Stomach (tissue), 9 donors: ENCODE data around the gene EPN2. TPM values are rescaled to one million over a fixed set of nuclear protein-coding genes. Genes with fewer than 3 reads are reported as not detected.

ENCODE experiments used
- DNase-seq, 2 donors: peaks; one replicate each; pipeline versions ENCODE4 v3.0.0 to v3.0.0-alpha.2; 2013 to 2019
- H3K27ac ChIP-seq, 5 donors: fragments of 200-600 bp in 4 of 5; sonication (generic) in 4 of 5; one replicate each; pipeline ENCODE4 v1.5.1; 2013 to 2019; ENCODE audit warnings: mild to moderate bottlenecking in 1 of 5, moderate library complexity in 1 of 5
- H3K27me3 ChIP-seq, 3 donors: fragments of 200-600 bp; sonication (generic); one replicate each; pipeline ENCODE4 v1.5.1; 2017 to 2019; ENCODE audit warnings: mixed run types in 1 of 3
- H3K36me3 ChIP-seq, 4 donors: fragments of 200-600 bp; sonication (generic); 1 replicate in 3 of 4; 2 replicates in 1 of 4; pipeline ENCODE4 v1.5.1; 2016 to 2019
- H3K4me1 ChIP-seq, 4 donors: fragments of 200-600 bp; sonication (generic); one replicate each; pipeline ENCODE4 v1.5.1; 2016 to 2019
- H3K4me3 ChIP-seq, 4 donors: fragments of 200-600 bp; sonication (generic) in 3 of 4; one replicate each; pipeline ENCODE4 v1.5.1; 2016 to 2019; ENCODE audit warnings: mild to moderate bottlenecking in 1 of 4
- H3K9me3 ChIP-seq, 4 donors: fragments of 200-600 bp; sonication (generic); one replicate each; pipeline ENCODE4 v1.5.1; 2016 to 2019
- EP300 ChIP-seq: sonication (generic); formaldehyde crosslinking; IDR thresholded peaks from one replicate; pipeline ENCODE4 v1.6.1; 2017; ENCODE audit warnings: antibody characterized with exemption
- POLR2A ChIP-seq, 4 donors: fragments of 450-650 bp; IDR thresholded peaks; one replicate each; pipeline ENCODE4 v1.6.1; 2016; ENCODE audit warnings: antibody characterized with exemption in 4 of 4, control low read depth in 2 of 4, mild to moderate bottlenecking in 1 of 4, moderate library complexity in 1 of 4
- POLR2AphosphoS5 ChIP-seq, 3 donors: sonication (generic); formaldehyde crosslinking; IDR thresholded peaks; one replicate each; pipeline ENCODE4 v1.6.1; 2016; ENCODE audit warnings: antibody characterized with exemption in 3 of 3
- WGBS, 5 donors: extraction: QIAGEN DNeasy Blood & Tissue Kit in 3 of 5; methylation state at CpG; one replicate each; pipeline versions ENCODE4 v1.1.5 to v1.1.7; 2013 to 2018; 5-methylcytosine and 5-hydroxymethylcytosine counted together
- intact Hi-C: fragments of 100-400 bp; cut with DNase I; formaldehyde crosslinking; loops from one replicate; pipeline ENCODE4 v1.15.1; 2023; ENCODE audit warnings: low total_unique reads
- polyA plus RNA-seq, 3 donors: library from polyadenylated mRNA; stranded (reverse); fragments of 200-250 nt; gene quantifications; one replicate each; pipeline ENCODE4 v1.2.3, GENCODE V29; 2013
- total RNA-seq, 5 donors: library from RNA; depleted of rRNA; stranded (reverse); fragments of >200 nt; gene quantifications; one replicate each; pipeline versions ENCODE4 v1.1.0 to v1.2.3, GENCODE V29; 2014 to 2016
- TF ChIP-seq, protein P1 (sequence below), 7 experiments: fragments of 450-650 bp in 4 of 7; fragments of 200-600 bp in 3 of 7; sonication (generic) in 3 of 7; IDR thresholded peaks; one replicate each; pipeline ENCODE4 v1.5.1; 2016 to 2019; ENCODE audit warnings: antibody characterized with exemption in 7 of 7, control low read depth in 2 of 7, mild to moderate bottlenecking in 1 of 7
- donor health status: healthy with polysubstance abuse.
- donor health status: Bipolar disorder and iron deficiency.
- donor health status: healthy.

EPN2 gene
- total and polyA plus RNA-seq, 8 donors, result 10.7 to 71.9 (median 25.7) TPM

DNA sequence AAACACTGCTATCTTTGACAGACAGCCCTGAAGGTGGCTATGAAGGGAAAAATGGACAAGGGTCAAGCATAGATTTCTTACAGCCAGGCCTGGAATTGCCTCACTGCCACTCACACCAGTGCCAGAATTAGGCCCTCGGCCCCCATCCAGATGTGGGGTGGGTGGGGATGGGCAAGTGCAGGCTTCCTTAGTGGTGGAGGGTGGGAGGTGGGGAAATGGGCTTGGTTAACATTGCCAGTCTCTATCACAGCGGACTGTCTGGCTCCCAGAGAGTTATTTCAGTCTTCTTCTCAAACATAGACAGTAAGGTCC, 100.5 kb downstream of the EPN2 start:
- peaks cover 0 to 27% (median 10%) of the 10 kb centered on the region in 4 donors for H3K4me1 ChIP-seq
- no peak overlapping the region for H3K27ac ChIP-seq
- intact Hi-C loops, result no loop called here
- TF ChIP-seq, protein P1, sequence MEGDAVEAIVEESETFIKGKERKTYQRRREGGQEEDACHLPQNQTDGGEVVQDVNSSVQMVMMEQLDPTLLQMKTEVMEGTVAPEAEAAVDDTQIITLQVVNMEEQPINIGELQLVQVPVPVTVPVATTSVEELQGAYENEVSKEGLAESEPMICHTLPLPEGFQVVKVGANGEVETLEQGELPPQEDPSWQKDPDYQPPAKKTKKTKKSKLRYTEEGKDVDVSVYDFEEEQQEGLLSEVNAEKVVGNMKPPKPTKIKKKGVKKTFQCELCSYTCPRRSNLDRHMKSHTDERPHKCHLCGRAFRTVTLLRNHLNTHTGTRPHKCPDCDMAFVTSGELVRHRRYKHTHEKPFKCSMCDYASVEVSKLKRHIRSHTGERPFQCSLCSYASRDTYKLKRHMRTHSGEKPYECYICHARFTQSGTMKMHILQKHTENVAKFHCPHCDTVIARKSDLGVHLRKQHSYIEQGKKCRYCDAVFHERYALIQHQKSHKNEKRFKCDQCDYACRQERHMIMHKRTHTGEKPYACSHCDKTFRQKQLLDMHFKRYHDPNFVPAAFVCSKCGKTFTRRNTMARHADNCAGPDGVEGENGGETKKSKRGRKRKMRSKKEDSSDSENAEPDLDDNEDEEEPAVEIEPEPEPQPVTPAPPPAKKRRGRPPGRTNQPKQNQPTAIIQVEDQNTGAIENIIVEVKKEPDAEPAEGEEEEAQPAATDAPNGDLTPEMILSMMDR (IDR thresholded peaks at IDR 0.05), result no peak
- TF ChIP-seq POLR2A (IDR thresholded peaks at IDR 0.05) (no peak), EP300 (no peak), POLR2AphosphoS5 (IDR thresholded peaks at IDR 0.05) (no peak)
- H3K27me3 ChIP-seq, result no peaks in the 10 kb centered on the region
- H3K4me3 ChIP-seq, result no peak overlapping the region
- H3K36me3 ChIP-seq, result peaks cover 0 to 20% (median 19%) of the 10 kb centered on the region in 4 donors
- 45 to 92% (median 71%) methylated on average over 2 of the region's 2 CpGs for WGBS, 5 donors
- H3K9me3 ChIP-seq, result no peaks in the 10 kb centered on the region
- no peak for DNase-seq

- Histone ChIP-seq H3K27ac (no peak overlapping the region), H3K4me3 (no peak overlapping the region), H3K4me1 (peaks cover 0 to 33% (median 10%) of the 10 kb centered on the region in 4 donors), H3K9me3 (no peaks in the 10 kb centered on the region), H3K27me3 (no peaks in the 10 kb centered on the region), H3K36me3 (peaks cover 0 to 16% (median 13%) of the 10 kb centered on the region in 4 donors)
- TF ChIP-seq POLR2A (IDR thresholded peaks at IDR 0.05) (no peak), EP300 (no peak), POLR2AphosphoS5 (IDR thresholded peaks at IDR 0.05) (peak in 1 of 3 donors; percentile 28)
- TF ChIP-seq, protein P1 (IDR thresholded peaks at IDR 0.05), result peak in 5 of 7 experiments; percentile 30 to 65 (median 58)
- intact Hi-C loops, result no loop called here
- 60 to 72% (median 64%) methylated on average over 2 to 7 of the region's 7 CpGs for whole genome bisulfite sequencing, 5 donors
- peak; percentile 74 to 85 for DNase-seq
Observed at GRCh38 chr17:19338031-19338990, 101.1 kb downstream of the EPN2 start.

GRCh38 chr17:19339341-19339815, 102.2 kb downstream of the EPN2 start:
- intact Hi-C loops, result no loop called here
- WGBS, 5 donors, result 71 to 86% (median 77%) methylated on average over 2 of the region's 2 CpGs
- Histone ChIP-seq H3K36me3 (peaks cover 0 to 5% (median 3%) of the 10 kb centered on the region in 4 donors), H3K27ac (no peak overlapping the region), H3K4me1 (peaks cover 0 to 44% (median 17%) of the 10 kb centered on the region in 4 donors), H3K9me3 (no peaks in the 10 kb centered on the region), H3K4me3 (no peak overlapping the region), H3K27me3 (no peaks in the 10 kb centered on the region)
- no peak for TF ChIP-seq POLR2A (IDR thresholded peaks at IDR 0.05)
- peak in 1 of 2 donors; percentile 2 for DNase-seq

DNA sequence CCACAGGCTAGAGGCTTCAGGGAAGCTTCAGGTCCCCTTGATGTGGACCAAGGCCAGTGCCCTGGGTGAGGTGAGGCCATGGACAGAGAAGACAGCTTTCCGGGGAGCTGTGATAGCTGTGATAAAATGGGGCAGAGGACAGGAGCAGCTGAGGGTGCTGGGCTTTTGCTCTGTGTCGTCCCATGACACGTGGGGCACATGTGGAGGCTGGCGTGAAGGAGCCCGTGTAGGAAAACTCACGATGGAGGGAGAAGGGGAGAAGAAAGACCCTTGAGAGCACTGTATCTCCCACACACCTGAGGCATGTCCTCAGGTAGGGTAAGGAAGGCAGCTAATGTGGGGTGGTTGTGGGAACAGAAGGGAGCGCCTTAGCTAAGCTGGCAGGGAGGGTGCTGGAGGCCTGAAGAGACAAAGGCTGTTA, 104.1 kb downstream of the EPN2 start:
- intact Hi-C loops, result no loop called here
- no peak for TF ChIP-seq POLR2AphosphoS5 (IDR thresholded peaks at IDR 0.05)
- peak in 1 of 2 donors; percentile 20 for DNase-seq
- no peak overlapping the region for H3K4me3 ChIP-seq
- H3K4me1 ChIP-seq, result peaks cover 6 to 56% (median 26%) of the 10 kb centered on the region in 4 donors
- no peaks in the 10 kb centered on the region for H3K9me3 ChIP-seq
- 64 to 89% (median 68%) methylated on average over 7 of the region's 7 CpGs for WGBS, 5 donors
- H3K36me3 ChIP-seq, result peaks cover 0 to 2% (median 0%) of the 10 kb centered on the region in 4 donors
- H3K27ac ChIP-seq, result peak overlapping the region in 1 of 5 donors; percentile 25
- H3K27me3 ChIP-seq, result no peaks in the 10 kb centered on the region

- H3K4me3 ChIP-seq, result no peak overlapping the region
- DNase-seq, result peak in 1 of 2 donors; percentile 65
- no peaks in the 10 kb centered on the region for H3K36me3 ChIP-seq
- intact Hi-C loops, result no loop called here
- peak overlapping the region in 2 of 5 donors; percentile 4 to 26 for H3K27ac ChIP-seq
- H3K4me1 ChIP-seq, result peaks cover 12 to 59% (median 33%) of the 10 kb centered on the region in 4 donors
- H3K27me3 ChIP-seq, result no peaks in the 10 kb centered on the region
- H3K9me3 ChIP-seq, result no peaks in the 10 kb centered on the region
- 54 to 63% (median 58%) methylated on average over 19 to 20 of the region's 20 CpGs for WGBS, 5 donors
- no peak for TF ChIP-seq POLR2AphosphoS5 (IDR thresholded peaks at IDR 0.05)
- TF ChIP-seq, protein P1 (IDR thresholded peaks at IDR 0.05), result no peak
- no peak for TF ChIP-seq EP300
- no peak for TF ChIP-seq POLR2A (IDR thresholded peaks at IDR 0.05)
Observed at GRCh38 chr17:19341641-19342610, 104.8 kb downstream of the EPN2 start.
